ENCODE data around the gene EMCN.

- TF ChIP-seq CTCF (conservative IDR thresholded peaks at IDR 0.05 in 1 of 2, IDR thresholded peaks at IDR 0.05 in 1 of 2; ENCODE audit: low read depth in 1 of 2, low read length in 2 of 2) (no peak), EZH2 (IDR thresholded peaks at IDR 0.05; ENCODE audit: low read length, missing control alignments) (no peak)
Observed at GRCh38 chr4:100362366-100362765, 155.5 kb downstream of the EMCN start.
